Stimulated activated naive CD4-positive, alpha-beta T cell treated with Interleukin-2 at 50 U/mL for 16 hours (primary cell): ENCODE results near the gene HRG.

Source experiments
- DNase-seq: peaks from one replicate; lab custom pipeline; 2025; lab: John Stamatoyannopoulos, UW

The HRG gene

DNA sequence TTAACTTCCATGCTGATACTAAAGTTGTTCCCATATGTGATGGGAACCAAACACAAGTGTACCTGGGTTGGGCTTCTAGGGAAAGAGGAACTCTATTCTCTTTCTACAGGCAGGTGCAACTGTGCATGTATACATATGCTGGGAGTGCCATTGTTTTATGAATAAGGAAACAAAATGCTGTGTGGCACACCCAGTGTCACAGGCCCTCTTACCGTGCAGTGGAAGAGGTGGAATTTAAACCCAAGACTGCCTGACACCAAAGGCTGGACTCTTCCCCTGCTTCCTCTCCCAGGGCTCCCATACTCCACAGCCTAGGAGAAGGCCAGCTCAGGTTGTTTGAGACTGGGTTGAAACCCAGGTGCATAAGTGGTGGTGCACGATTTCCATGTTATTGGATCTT is 27.6 kb upstream of the HRG start:
- no peak for DNase-seq

GRCh38 chr3:186639778-186640472 is 25.9 kb upstream of the HRG start, which contains the start of gene FETUB:
Gene FETUB (plus strand): TSS chr3:186640399. CDS start chr3:186640461, 62 bp downstream.
- no peak for DNase-seq

DNA sequence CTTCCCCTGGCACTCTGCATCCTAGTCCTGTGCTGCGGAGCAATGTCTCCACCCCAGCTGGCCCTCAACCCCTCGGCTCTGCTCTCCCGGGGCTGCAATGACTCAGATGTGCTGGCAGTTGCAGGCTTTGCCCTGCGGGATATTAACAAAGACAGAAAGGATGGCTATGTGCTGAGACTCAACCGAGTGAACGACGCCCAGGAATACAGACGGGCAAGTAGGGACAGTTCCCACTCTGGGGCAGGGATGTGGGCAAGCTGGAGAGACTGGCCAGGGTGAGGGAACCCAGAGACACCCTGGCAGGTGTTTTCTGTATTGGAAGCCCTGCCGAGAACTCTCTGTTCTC is 25.4 kb upstream of the HRG start:
- DNase-seq, result no peak

GRCh38 chr3:186640929-186641328 is 24.9 kb upstream of the HRG start:
- DNase-seq, result no peak

DNA sequence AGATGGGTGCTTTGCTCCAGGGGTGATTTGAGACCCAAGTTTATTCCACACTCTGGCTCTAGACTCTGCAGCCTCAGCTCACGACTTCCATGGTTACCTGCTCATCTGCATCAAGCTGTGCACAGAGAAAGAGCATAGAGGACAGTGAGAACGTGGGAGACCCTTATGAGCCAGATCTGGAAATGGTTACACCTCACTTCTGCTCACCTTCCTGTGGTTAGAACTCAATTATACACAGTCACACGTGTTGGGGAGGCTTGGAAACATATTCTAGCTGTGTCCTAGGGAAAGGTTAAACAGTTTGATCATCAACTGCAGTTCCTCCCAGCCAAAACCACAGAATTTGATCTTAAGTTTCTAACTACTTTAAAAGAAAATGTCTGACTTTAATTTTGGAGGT is 23.8 kb upstream of the HRG start:
- no peak for DNase-seq

GRCh38 chr3:186643493-186643892 is 22.3 kb upstream of the HRG start:
- no peak for DNase-seq

- DNase-seq, result no peak
Observed at GRCh38 chr3:186644683-186645082, 21.1 kb upstream of the HRG start.

- DNase-seq, result no peak
Observed at GRCh38 chr3:186646106-186646505, 19.7 kb upstream of the HRG start.

DNA sequence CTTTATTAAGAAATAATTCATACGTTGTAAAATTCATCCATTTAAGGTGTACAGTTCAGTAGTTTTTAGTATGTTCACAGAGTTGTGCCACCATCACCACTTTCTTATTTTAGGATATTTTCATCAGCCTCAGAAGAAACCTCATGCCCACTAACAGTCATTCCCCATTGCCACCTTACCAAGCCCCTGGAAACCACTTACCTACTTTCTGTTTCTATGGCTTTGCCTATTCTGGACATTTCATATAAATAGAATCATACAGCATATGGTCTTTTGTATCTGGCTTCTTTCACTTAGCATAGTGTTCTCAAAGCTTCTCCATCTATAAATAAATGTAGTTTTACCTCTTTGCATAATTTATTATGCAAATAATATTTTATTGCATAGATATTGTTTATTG is 19.0 kb upstream of the HRG start:
- DNase-seq, result no peak

DNA sequence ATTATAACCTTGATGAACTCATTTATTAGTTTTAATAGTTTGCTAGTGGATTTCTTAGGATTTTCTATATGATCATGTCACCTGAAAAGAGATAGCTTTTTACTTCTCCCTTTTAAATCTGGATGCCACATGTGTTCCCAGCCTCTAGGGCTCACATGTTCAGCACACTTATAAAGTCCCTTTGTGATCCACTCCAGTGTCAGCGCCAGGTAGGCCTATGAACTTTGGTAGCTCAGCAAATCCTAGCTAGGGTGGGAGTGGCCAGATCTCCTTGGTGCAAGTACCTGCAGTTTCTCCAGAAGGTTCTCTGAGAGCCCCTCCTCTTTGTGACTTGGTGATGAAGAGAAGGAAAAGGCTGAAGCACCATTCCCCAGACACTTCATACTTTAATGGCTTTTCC is 17.0 kb upstream of the HRG start:
- DNase-seq, result no peak

DNA sequence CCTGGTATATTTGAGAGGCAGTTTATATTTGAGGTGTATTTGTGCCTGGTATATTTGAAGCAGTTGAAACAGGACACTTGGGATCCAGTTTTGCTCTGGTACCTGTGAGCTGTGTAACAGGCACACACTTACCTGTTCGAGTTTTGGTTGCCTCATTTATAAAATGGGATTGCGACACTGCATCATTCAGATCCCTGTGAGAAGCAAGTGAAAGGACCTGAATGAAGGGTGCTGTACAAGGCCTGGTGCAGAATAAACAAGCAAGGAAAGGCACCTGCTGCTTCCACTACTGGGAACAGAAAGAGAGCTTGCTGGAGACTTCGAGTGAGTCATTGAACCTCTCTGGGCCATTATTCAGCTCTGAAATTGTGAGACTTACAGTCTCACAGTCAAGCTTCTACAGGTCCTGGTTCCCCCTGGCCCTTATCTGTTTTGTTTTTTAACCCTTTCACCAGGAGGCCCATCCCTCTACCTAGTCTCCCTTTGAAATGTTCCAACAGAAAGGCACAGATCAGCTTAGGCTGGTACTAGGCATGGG is 14.1 kb upstream of the HRG start:
- no peak for DNase-seq

DNA sequence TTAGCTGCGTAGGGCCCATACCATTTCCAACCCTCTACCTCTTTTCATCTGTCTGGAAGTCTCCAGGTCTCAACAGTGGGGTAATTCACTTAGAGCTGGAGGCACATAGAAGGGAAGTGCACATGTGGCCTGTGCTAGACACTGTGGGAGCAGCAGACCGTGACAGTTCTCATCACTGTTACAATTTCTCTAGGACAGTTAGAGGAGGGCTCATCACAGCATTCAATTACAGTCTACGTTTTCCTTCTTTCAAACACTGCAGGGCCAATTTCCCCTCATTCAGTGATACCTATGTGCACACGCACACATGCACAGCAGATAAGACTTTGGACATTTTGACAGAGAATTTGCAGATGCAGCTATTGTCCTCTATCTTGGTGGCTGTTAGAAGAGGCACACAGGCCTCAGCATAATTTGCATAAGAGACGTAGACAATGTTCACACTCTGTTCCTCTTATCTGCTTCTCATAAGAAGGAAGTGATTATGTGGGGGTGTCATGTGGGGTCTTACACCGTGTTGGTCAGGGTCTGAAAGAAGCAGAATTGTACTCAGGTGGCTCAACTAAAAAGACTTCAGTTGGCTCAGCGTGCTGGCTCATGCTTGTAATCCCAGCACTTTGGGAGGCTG is 12.6 kb upstream of the HRG start:
- DNase-seq, result no peak

GRCh38 chr3:186653984-186654383 is 11.8 kb upstream of the HRG start:
- no peak for DNase-seq

GRCh38 chr3:186663361-186664118 is 2.3 kb upstream of the HRG start:
- DNase-seq, result no peak

DNA sequence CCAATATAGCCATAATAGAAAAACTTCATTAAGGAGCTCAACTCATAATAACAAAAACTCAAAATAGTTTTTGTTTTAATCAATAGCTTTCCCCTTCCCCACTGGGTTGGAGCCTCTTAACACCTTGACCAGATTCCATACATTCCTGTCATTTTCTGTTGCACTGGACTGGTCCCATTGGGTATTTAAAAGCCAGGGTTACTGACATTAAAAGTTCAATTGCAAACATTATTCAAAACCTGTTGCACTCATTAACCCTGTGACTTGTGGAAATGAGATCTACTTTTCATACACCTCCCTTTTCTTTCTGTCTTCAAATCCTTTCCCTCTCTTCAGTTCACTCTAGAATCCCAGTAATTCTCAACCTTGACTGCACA is 1.7 kb upstream of the HRG start:
- no peak for DNase-seq

DNA sequence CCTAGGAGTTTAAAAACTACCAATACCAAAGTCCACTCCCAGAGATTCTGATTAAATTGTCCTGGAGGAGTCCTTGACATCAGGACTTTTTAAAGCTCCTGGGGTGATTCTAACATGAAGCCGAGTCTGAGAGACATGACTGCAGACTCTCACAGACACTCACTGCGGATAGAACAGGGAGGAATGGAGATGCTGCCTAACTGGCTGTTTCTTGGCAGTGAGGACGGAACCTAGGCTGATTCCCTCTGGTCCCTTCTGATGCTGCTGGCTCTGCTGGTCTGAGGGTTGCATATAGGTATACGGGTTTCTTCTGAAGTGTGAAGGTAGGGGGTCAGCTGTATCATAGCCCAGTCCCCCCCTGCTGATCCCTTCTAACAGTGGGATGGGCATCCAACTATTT is 1.3 kb upstream of the HRG start:
- no peak for DNase-seq

DNA sequence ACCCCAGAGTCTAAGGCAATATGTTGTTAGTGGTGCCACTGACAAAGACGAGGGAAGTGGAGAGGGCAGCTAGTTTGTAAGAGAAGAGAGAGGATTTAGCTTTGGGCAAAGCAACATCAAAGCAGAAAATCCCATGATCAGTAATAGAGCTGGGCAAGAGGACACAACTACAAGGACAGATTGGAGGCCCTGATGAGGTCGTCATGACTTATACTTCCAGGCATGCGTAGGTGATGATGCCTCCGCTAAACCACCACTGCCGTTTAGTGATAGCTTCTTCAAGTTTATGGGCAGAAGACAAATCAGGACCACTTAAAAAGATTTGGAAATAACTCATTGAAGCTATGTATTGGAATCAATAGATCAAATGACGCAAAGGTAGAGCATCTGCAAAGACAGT is 2.6 kb downstream of the HRG start:
- no peak for DNase-seq

DNA sequence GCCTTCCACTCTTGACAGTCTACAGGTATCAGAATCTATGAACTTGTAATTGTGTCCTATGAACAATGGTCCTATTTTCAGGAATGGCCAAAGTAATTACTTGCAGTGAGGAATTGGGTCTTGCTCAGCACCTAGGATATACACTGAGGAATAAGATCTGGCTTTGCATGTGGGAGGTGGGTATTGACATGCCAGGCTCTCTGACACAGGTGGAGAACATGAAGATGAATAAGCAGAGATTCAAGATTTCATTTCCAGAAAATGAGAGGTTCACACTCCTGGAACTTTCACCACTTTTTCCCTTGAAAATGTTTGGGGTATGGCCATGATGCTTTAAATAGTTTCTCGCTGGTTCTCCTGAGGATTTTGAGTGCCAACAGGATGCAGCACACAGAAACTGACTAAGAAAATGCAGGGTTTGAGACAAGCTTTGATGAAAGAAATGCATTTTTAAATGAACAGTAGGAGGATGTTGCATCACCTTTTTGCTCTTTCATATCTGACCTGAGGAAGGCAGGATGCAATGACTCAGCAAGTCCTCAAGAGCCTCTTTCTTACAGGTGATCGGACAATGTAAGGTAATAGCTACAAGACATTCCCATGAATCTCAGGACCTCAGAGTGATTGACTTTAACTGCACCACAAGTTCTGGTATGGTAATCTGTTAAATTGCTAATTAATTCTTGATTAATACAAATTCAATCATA is 3.7 kb downstream of the HRG start:
- no peak for DNase-seq

DNA sequence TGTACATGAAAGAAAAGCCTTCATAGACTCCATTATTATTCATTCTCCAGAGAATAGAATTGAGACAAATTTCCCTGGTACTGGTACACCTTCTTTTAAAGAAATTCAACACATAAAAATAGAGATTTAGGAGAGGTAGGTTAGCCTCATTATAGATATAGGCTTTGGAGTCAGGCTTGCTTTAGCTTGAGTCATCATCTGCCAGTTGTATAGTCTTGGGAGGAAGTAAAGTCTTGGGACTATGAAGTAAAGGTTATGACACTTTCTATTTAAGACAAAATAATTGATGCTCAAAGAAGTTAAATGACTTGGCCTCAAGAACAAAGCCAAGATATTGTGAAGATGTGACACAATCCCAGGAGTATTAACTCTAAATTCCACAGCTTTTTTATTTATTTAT is 4.3 kb downstream of the HRG start:
- no peak for DNase-seq

DNA sequence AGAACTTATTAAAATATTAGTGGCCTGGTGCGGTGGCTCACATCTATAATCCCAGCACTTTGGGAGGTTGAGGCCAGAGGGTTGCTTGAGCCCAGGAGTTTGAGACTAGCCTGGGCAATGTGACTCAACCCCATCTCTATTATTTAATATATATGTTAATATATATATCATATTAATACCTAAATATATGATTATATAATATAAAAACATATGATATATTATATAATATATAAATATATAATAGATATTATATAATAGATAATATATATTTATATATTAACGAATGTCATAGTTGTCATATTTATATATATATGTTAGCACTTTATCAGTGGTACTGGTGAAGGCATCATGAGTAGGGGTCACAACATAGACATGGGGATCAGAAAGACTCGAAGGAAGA is 5.2 kb downstream of the HRG start:
- no peak for DNase-seq

- DNase-seq, result no peak
Observed at GRCh38 chr3:186678604-186679003, 12.8 kb downstream of the HRG start.

DNA sequence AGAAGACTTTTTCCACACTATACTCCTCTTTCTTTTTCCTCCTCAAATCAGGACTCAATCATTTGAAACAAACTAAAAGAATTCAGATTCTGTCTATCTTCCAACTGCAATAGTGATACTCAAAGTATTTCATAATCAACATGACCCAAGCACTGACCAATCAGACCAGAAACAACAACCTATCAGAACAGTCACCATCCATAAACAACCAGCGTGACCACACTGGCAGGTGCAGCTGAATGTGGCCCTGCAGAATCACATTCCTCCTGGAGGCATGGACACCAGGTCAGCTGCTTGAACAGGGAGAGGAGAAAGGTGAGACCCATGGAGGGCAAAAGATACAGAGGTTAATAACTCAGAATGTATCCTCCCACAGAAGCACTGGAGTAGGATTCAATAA is 13.3 kb downstream of the HRG start:
- no peak for DNase-seq

DNA sequence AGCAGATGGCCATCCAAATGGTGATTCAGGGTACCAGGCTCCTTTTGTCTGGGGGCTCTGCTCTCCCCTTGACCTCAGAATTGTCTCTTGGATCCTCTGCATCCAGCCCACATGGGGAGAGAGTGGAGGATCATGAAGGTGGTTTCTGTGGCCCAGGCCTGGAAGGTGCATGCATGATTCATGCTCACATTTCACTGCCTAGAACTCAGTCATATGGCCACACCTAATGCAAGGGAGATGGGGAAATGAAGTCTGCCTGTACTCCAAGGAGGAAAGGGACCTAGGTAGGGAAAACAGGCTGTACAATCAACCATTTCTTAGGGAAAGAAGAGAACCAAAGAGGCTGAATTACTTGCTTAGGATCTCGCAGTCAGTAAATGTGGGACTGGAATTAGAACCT is 15.1 kb downstream of the HRG start:
- DNase-seq, result no peak
